ENCODE measurements around the gene PPP4R1.
A peak's percentile ranks its signal among the peaks of the same experiment; 100 is the strongest.

PPP4R1 gene

DNA sequence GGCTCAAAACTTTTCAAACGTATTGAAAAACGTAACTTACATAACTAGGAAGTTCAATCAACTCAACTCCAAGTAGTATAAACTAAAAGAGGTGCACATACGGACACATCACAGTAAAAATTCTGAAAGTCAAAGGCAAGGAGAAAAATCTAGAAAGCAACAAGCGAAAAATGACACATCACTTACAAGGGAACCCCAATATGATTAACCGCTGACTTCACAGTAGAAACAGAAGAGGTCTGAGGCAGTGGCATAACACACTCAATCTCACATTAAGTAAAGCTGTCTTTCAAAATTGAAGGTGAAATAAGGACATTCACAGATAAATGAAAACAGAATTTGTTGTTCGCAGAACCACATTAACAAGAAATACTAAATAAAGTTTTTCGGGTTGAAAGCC lies 32.7 kb downstream of the PPP4R1 start:
- DNase-seq, result no peak

DNA sequence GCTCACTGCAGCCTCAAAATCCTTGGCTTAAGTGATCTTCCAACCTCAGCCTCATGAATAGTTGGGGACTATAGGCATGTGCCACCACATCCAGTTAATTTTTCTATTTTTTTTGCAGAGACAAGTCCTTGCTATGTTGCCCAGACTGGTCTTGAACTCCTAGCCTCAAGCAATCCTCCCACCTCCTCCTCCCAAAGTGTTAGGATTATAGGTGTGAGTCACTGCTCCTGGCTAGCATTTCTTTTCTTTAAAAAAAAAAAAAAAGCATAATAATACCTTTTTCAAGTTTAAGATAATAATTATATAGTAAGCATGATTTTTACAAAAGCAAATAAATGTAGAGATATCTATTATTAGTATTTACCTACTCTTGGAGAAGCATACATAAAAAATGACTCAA lies 36.1 kb downstream of the PPP4R1 start:
- no peak for DNase-seq

DNA sequence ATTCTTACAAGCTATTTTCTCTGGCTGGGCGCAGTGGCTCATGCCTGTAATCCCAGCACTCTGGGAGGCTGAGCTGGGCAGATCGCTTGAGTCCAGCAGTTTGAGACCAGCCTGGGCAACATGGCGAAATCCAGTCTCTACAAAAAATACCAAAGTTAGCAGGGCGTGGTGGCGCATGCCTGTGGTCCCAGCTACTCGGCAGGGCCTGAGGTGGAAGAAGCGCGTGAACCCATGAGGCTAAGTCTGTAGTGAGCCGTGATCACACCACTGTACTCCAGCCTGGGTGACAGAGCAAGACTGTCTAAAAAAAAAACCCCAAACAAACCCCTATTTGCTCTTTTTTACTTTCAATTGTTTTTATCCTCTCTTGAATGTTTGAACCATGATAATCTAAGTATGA lies 37.0 kb downstream of the PPP4R1 start:
- no peak for DNase-seq

DNA sequence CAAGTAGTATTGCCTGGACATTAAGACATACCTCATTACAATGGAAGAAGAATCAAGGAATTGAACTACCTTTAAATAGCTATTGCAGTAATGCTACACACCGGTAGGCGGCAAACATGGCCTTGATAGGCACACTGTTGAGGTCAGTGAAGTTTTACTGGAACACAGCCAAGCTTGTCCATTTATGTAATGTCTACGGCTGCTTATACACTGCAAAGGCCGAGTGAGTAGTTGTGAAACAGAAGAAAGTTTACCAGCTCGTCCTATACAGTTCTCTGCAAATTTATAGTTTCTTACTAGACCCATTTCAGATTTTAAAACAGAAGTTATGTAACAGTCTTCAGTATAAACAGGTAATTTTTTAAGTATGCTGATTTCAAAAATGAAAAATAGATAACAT lies 38.8 kb downstream of the PPP4R1 start:
- peak; percentile 89 for DNase-seq

DNA sequence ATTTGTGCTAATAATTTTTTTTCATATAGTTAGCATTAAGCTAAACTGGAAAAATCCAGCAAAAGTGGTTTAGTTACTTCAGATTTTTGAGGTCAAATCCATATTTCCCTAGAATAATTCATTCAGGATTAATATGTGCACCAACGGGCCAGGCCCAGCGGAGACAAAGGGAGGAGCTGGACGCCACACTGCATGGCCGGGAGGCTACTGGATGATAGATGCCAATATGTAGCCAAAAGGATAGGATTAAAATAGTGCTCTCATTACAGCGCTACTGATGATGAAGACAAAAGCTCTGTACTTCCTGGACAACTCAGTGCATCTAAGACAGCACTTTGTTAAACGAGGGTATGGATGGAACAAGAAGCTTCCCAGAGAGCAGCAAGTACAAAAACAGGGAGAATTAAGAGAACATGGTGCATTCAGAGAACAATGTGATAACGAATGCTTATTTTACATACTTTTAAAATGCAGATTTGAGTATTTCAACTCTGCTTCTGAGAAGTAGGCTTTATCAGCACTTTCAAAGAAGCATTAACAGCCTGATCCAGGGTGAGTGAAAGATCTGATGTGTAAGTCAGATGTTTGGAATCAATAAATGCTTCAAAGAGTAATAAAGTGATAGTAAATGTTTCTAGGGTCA lies 39.8 kb downstream of the PPP4R1 start:
- no peak for DNase-seq

DNA sequence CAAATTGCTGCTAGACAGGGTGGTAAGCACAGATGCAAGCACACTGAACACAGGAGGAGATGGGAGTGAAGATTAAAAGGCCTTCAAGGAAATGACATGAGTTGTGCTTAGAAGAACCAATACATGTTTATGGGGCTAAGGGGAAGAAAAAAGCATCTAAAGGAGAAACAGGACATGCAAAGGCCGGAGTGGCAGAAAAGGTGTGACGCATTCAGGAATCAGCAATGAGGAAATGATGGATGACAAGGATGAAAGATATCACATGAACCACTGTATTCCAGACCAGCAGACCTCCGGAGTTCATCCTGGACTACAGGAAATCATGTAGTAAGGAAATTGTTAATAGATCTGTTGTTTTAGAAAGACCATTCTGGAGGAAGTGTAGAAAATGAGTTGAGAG lies 42.8 kb downstream of the PPP4R1 start:
- DNase-seq, result no peak

DNA sequence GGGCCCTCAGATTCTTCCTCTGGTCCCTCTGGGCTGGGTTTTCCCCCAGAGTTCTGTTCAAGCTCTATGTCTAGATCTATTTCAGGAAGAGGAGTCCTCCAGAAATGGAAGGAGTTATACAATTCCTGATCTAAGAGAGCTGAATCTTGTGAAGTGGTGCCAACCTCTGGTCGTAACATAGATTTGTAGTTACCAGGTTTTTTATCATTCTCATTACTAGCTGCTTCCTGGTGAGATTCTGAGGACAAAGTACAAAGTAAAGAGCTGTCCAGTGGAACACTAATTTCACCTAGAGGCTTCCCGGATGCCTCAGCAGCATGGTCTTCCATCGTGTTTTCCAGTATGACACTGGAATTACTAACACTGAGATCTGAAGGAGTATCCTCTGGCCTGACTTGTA lies 44.1 kb downstream of the PPP4R1 start:
- no peak for DNase-seq

DNA sequence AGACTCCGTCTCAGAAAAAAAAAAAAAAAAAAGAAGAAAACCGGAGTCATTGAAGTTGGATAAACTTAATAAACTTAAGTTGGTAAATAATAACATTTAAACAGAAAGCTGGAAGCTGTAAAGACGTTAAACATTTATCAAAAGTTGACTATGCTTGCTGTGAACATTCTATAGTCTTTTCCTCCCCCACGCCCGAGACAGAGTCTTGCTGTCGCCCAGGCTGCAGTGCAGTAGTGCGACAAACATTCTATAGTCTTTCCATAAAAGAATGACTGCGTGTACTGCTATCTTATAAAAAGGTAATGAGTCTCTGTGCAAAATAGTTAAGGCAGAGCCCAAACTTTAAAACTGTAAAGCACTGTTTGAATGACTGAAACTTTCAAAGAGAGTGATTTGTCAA lies 45.2 kb downstream of the PPP4R1 start:
- no peak for DNase-seq

DNA sequence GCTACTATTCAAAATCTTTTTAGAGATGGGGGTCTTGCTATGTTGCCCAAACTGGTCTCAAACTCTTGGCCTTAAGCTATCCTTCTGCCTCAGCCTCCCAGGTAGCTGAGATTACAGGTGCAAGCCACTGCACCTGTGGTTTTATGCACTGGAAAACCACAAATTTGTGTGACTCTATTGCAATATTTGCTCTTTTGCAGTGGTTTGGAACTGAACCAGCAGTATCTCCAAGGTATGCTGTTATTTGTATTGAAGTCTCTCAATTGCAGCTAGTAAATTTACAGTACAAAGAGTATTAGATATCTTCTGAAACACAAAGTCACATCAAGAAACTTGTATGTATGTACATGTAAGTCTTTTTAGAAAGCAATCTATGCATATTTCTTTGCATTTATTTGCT lies 46.2 kb downstream of the PPP4R1 start:
- no peak for DNase-seq

DNA sequence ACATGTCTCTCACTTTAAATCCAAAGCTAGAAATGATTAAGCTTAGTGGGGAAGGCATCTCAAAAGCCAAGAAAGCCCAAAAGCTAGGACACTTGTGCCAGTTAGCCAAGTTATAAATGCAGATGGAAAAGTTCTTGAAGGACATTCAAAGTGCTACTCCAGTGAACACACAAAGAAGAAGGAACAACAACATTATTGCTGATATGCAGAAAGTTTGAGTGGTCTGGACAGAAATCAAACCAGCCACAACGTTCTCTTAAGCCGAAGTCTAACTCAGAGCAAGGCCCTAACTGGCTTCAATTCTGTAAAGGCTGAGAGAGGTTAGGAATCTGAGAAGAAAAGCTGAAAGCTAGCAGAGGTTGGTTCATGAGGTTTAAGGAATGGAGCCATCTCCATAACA lies 49.0 kb downstream of the PPP4R1 start:
- DNase-seq, result no peak

DNA sequence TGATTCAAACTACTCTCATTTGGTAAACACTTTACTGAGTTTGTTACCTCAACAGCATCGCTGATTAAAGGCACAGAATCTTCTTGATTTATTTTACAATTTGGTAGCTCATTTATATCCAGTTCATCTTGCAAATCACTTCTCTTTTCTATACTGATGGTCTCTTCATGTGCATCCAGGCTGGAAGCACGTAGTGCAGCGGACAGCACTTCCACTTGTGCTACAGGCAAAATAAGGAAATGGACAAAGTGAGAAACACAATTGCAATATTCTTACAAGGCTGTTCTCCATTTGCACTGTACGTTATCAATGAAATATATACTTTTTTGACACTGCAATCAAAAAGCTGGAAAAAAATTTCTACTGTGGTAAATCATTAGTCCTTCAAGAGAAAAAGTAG lies 51.0 kb downstream of the PPP4R1 start:
- DNase-seq, result no peak

DNA sequence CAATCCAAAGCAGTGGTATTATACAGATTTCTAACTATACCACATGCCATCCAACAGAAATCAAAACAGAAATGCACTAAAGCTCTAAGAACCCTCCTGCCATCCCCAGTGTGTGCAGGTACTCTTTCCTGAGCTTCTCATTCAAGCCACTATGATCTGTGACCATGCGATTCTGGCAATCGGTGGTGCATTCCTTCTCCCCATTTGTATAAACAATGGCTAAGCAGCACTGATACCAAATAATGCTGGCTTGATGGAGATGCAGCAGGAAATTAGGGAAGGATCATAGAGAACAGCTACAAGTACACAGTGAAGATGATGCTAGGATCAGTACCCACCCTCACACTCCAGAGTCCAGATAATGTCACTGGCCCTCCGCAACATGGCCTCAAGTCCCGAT lies 51.8 kb downstream of the PPP4R1 start:
- DNase-seq, result no peak

DNA sequence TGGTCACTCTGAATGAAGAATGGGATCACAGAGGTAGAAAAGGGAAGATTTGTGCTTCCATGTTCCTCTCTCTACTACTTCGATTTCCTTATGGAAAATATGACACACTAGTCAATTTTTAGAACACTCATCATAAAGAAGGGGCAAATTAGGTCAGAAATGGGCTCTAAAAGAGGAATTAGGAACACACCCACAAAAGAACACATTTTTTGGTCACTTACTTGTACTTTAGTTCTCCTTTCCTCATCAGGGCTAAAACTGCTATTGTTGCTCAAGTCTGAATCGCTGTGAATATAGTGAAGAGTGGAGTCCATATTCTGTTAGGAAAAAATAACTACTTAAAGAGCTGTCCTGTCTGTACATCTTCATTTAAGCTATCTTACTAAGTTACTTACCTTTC lies 52.6 kb downstream of the PPP4R1 start:
- DNase-seq, result no peak

DNA sequence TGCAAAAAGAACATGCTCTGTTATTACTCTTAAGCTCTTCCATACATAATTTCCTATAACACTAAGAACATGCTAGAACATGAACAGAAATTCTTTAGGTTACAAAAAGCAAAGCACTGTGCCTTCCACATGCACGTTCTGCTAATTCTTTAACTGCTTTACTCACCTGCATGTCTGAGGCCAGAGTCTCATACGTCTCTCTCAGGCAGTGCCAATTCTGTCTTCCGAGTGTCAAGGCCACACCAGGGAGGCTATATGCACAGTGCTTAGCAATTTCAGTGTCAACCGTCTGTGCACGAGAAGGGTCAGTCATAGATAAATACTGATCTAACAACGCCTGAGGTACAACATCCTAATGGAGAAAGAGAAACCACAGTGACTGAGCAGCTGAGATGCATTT lies 55.1 kb downstream of the PPP4R1 start:
- DNase-seq, result no peak

DNA sequence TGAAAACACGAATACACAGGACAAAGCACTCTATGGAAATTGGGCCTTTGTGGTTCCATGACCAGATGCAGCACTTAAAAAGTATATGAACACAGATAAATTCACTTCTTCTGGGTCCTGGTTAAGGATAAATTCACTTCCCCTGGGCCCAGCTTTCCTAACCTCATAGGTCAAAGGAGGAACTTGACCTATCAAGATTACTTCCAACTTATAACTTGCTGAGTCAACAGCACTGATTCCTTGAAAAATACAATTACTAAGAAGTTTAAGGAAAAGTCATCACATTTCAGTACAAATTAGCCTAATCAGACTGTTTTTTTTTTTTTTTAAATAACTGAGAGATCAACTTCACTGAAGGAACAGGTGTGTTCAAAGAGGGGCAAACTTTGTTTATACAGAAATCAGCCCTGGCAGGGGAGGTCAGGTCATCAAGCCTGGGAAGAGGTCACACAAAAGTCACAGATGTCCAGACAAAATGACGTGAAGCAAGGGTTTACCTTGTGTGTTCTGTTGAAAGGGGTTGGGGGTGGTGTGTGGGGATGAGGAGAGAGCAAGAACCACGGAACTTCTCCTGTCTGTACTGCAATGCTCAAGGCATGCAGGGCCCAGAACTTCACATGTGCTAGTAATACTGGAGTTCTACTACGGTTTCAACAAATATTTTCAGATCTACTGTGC lies 55.8 kb downstream of the PPP4R1 start:
- DNase-seq, result no peak

DNA sequence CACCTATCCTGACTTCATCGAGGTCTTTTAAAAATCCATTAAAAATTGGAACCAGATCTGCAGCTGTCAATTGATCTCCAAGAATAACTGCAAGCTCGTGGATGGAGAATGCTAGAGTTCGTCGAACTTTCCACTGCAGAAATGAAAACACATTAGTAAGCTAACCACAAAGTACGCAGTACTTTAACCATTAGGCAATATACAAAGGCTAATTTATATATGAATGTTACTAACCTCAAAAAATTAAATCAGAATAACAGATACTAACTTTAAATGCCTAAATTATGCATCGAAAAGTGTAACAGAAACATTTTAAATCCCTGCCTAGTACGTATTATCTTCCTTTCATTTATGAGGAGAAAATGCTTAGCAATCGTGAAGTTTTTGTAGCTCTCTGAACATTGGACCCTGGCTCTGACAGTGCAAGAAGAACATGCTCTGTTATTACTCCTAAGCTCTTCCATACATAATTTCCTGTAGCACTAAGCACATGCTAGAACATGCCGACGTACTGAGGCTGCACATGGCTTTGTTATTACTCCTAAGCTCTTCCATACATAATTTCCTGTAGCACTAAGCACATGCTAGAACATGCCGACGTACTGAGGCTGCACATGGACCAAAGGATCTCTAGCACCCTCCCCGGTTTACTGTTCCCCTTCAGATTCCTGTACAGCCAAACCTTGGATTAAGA lies 57.0 kb downstream of the PPP4R1 start:
- peak; percentile 28 for DNase-seq

DNA sequence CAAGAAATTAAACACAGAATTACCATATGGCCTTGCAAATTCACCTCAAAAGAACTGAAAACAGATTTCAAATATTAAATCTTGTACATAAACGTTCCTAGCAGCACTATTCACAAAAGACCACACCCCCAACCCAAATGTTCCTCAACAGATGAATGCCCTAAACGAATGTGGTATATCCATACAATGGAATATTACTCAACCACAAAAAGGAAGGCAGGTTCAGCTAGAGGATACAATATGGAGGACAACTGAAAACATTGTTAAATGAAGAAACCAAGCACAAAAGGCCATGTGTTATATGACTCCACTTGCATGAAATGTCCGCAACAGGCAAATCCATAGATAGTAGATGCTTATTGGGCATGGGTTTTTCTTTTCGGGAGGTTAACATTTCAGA lies 61.7 kb downstream of the PPP4R1 start:
- no peak for DNase-seq

DNA sequence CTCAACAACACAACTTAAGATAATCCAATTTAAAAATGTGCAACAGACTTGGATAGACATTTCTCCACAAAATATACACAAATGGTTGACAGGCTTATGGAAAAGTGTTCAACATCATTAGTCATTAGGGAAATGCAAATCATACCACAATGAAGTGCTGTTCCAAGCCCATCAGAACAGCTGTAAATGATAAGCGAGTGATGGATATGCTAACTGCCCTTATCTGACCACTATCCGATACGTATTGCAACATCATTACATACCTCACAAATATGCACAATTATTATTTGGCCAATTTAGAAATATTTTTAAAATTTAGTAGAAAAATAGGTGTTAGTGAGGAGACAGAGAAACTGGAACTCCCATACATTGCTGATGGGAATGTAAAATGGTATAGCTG lies 62.2 kb downstream of the PPP4R1 start:
- DNase-seq, result peak; percentile 36

DNA sequence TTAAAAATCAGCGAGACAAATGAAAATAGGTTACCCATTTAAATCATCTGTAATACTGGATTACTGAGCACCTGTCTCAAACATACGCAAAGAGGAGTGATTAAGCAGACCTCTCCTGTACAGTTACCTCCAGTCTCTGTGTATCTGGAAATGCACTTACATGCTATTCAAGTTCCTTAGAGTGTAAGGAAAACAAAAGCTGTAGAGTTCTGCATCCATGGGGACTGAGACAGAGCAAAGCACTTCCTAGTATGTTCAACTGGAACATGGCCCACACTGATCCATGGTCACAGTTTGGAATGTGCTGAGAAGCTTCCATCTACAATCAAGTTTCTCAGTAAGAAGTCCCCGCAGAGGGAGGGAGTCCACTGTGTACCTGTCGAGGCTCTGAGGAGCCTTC lies 63.9 kb downstream of the PPP4R1 start:
- DNase-seq, result no peak

DNA sequence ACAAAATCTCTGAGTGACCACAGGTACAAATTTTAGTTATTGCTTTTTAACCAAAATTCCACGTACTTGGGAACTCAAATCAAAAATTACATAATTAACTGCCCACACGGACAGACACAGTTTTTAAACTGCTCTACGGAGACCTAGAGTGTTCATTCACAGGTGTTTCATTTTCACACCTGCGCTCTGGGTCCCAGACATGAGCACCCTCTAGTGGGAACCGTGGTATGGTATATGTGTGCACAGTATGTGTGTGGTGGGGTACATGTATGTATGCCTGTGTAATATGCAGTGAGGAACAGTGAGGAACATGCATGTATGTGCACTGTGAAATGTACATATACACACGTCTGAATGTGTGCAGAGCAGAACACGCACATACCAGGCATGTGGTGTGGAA lies 65.0 kb downstream of the PPP4R1 start:
- DNase-seq, result no peak

DNA sequence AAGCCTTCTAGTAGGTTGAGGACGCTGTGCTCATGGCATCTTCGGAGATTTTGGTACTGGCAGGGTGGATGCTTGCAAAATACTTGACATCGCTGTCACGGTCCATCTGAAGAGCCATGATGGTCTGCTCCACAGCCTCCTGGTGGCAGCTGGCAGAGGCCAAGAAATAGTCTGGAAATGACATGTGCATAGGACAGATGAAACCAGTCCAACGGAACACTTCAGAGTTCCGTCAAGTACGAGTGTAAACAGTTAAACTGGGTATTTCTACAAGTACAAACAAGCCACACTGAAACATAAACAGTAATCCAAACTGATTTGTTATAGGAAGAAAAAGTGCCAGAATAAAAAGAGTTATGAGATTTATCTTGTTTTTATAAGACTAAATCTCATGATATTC lies 66.6 kb downstream of the PPP4R1 start:
- DNase-seq, result no peak

DNA sequence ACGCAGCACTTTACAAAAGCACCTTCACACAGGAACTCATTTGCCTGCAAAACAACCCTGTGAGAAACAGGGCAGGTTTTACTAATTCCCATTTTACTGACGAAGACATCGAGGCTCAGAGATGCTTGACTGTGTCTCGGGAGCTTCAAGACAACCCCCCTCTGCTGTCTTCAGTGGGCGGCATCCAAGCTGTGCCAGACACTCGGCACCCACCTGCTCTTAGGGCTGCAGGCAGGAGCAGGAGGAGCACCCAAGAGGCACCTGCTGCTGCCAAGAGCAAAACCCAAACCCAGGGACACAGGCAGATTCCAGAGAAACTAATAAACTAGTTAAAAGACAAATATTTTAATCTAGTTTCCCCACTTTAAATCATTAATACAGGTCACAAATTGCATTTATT lies 67.9 kb downstream of the PPP4R1 start:
- DNase-seq, result no peak

DNA sequence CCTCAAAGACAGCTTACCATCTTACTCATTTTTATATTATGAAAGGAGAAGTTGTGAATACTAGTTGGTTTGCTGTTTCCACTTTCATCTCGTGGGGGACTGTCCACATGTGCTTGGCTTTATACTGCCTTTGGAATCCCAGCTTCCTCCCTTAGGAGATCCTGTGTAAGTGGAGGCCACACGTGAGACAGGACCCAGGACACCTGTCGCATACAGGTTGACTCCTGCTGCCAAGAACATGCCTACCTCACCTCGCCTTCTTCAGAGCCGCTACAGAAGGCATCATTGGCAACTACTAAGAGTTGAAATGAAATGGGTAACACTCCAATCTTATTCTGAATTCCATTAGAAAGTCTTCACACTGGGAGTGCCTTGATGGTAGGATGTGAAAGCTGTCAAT lies 69.3 kb downstream of the PPP4R1 start:
- DNase-seq, result no peak

DNA sequence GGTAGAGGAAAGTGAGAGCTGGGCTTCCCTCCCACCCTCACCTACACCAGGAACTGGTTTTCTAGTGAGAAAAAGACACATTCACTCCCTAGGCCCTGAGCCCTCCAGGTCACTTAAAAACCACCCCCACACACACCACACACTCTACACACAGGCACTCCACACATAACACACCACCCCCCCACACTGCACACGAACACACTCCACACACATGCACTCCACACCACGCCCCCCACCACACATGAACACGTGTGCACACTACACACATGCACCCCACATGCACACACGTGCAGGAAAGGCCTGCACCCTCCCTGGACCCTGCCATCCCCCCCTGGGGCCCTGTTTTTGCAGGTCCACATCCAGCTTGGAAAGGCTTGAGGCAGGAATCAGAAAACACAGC lies 71.4 kb downstream of the PPP4R1 start:
- DNase-seq, result no peak

DNA sequence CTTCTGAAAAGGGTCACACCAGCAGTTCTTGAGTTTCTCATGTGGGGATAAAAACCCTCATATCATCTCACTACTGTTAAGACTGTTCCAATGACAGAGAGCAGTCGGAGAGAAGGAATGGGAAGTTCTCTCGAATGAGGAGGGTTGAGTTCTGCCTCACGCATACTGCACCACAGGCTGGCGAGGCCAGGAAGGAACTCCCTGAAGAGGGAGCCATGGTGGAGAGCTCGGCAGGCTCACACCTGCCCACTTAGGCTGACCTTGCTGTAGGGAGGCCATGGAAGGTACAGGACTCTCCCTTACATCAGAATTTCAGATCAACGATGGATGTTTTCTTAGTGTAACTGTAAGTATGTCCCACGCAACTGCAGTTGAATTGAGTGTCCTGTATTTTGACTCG lies 74.4 kb downstream of the PPP4R1 start:
- no peak for DNase-seq
